Vagina (tissue), 2 donors: ENCODE data around the gene OCRL.

Experiments used
- CTCF ChIP-seq, 3 experiments: fragments of 450-650 bp in 2 of 3; fragments of 200-600 bp in 1 of 3; sonication (generic) in 1 of 3; IDR thresholded peaks; one replicate each; pipeline ENCODE4 v1.5.1; 2017 to 2019; ENCODE audit warnings: antibody characterized with exemption in 3 of 3, mild to moderate bottlenecking in 2 of 3, moderate library complexity in 2 of 3
- POLR2A ChIP-seq, 2 donors: fragments of 450-650 bp; IDR thresholded peaks; one replicate each; pipeline ENCODE4 v1.6.1; 2017; ENCODE audit warnings: antibody characterized with exemption in 2 of 2, mild to moderate bottlenecking in 2 of 2, moderate library complexity in 2 of 2
- POLR2AphosphoS5 ChIP-seq, 2 donors: sonication (generic); formaldehyde crosslinking; IDR thresholded peaks; one replicate each; pipeline ENCODE4 v1.9.0; 2017; ENCODE audit warnings: antibody characterized with exemption in 2 of 2, mild to moderate bottlenecking in 2 of 2, low read depth in 1 of 2; ENCODE audit not compliant: insufficient read depth in 1 of 2

- no peak for TF ChIP-seq POLR2AphosphoS5 (IDR thresholded peaks at IDR 0.05; ENCODE audit: insufficient read depth in 1 of 2, low read depth in 1 of 2)
- no peak for TF ChIP-seq CTCF (IDR thresholded peaks at IDR 0.05)
- TF ChIP-seq POLR2A (IDR thresholded peaks at IDR 0.05) = no peak
These were observed 37.8 kb downstream of the OCRL start for GRCh38 chrX:129577877-129578276.
